GM12874 (cell line): ENCODE results near the gene ACSL3.

Source experiments
- TF ChIP-seq, protein P1 (sequence below): IDR thresholded peaks from 2 replicates; pipeline ENCODE4 v1.5.1; 2011; ENCODE audit warnings: low read depth, mild to moderate bottlenecking, control low read depth, low read length, moderate library complexity; ENCODE audit not compliant: insufficient read depth

ACSL3 gene

DNA sequence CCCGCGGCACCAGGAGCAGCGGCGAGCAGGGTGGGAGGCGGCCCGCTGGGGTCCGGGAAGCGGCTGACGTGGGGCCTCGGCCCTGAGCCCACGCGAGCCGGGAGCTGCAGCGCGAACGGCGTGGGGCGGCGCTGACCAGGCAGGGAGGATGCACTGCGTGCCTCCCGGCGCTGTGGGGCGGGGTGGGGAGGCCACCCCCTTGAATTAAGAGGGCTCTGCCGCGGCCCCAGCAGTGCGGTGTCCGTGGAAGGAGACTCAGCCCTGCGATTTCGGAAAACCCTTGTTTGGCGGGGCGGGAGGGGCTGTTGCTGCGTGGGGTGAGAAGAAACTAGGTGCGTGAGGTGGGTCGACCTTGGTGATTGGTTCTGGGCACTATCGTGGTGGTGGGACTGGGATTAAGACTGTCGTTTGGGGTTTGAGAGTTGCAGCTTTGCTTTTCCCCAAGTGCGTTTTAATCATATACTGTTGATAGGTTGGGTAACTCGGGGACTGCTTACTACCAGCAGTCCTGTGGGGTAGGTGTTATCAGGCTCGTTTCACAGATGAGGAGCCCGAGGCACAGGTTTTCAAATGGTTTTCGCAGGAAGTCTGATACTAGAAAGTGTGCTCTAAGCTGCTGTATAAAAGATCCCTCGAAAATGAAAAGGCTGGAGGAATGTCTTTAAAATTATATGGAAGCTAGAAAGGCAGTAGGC is 722 bp downstream of the ACSL3 start:
- TF ChIP-seq, protein P1, sequence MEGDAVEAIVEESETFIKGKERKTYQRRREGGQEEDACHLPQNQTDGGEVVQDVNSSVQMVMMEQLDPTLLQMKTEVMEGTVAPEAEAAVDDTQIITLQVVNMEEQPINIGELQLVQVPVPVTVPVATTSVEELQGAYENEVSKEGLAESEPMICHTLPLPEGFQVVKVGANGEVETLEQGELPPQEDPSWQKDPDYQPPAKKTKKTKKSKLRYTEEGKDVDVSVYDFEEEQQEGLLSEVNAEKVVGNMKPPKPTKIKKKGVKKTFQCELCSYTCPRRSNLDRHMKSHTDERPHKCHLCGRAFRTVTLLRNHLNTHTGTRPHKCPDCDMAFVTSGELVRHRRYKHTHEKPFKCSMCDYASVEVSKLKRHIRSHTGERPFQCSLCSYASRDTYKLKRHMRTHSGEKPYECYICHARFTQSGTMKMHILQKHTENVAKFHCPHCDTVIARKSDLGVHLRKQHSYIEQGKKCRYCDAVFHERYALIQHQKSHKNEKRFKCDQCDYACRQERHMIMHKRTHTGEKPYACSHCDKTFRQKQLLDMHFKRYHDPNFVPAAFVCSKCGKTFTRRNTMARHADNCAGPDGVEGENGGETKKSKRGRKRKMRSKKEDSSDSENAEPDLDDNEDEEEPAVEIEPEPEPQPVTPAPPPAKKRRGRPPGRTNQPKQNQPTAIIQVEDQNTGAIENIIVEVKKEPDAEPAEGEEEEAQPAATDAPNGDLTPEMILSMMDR, result no peak

GRCh38 chr2:222862106-222862908 is 1.5 kb downstream of the ACSL3 start:
- TF ChIP-seq, protein P1, result no peak

DNA sequence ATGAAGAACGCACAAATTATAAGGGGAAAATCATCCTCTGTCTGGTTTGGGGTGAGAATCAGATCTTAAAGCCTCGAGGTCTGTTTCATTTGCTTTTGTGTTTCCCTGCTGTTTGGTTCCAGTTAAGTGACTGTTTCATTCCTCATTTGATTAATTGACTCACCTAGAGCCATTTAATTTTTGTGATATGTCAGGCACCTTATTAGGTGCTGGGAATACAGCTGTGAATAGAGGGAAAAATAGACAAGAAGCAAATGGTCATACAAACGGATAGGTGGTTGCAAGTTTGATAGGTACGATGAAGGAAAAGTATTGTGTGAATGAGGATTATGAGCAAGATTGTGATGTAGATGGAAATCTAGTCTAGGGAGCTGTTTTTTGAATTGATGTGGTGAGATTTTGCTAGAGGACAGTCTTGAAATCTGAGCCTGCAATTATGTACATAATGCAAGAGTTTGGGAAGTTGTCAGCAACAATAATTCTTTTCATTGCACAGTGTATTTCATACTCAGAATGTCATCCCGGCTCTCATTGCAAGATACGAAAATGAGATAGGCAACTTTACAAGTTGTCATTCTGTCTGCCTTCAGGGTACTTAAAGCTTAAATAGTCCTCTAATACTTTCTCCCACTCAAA is 2.2 kb downstream of the ACSL3 start:
- TF ChIP-seq, protein P1, result no peak

DNA sequence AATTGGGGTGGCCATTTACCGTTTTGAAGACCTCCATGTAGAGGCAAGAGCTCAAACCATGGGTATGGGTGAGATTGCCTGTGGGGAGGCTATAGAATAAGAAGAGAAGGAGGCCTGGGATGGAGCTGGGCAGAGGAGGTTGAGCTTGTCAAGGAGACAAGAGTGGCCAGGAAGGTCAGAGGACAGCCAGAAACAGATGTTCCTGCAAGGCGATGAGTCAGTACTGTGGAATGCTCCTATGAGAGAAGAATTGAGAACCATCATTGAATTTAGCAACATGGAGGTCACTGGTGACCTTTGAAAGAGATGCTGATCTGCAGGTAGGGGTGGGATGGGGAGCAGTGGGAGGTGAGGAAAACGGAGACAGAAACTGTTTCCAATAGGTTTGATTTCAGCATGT is 3.5 kb downstream of the ACSL3 start:
- TF ChIP-seq, protein P1, result no peak

DNA sequence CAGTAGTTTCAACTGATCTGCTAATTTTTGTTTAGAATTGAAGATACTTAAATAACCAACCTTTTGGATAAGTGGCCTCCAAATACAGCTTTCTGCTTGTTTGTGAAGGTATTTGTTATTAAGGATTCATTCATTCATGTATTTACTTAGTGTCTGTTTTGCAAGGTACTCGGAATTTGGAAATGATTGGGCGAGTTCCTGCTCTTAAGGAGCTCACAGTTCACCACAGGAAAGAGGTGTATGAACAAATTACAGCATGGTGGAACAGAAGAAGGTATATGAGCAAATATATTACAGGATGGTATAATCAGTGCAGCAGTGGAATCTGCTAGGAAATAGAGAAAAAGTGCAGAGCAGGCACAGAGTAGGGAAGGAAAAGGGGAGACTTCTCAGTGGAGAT is 4.5 kb downstream of the ACSL3 start:
- TF ChIP-seq, protein P1, result no peak

DNA sequence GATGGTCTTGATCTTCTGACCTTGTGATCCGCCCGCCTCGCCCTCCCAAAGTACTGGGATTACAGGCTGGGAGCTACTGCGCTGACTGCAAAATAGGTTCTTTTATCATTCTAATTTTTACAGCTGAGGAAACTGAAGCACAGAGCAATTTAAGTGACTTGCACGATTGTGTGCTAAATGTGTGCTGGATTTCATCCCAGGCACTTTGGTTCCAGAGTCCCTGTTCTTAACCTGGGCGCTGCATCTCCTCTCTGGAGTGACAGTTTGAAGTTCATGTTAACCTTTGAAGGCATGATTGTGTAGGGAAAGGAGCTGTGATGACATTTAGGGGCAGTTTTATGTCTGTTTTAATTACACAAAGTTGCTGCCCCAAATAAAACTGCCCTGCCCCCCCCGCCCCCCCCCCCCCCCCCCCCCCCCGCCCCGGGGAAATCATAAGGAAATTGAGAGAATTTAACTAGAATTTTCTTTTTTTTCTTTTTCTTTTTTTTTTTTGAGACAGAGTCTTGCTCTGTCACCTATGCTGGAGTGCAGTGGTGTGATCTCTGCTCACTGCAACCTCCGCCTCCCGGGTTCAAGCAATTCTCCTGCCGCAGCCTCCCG is 5.6 kb downstream of the ACSL3 start:
- TF ChIP-seq, protein P1, result no peak

- TF ChIP-seq, protein P1, result no peak
Measured at GRCh38 chr2:222869252-222869560, 8.4 kb downstream of the ACSL3 start.
